GM15510 (cell line): ENCODE results near the gene LHB.

Experiments
- POLR2A ChIP-seq: IDR thresholded peaks from 3 replicates; pipeline ENCODE4 v1.6.1; 2011; ENCODE audit warnings: borderline replicate concordance; ENCODE audit not compliant: insufficient read length; ENCODE audit errors: extremely low read depth

The LHB gene

GRCh38 chr19:49004964-49005614 is 11.8 kb downstream of the LHB start:
- TF ChIP-seq POLR2A = no peak

- TF ChIP-seq POLR2A = no peak
Measured at GRCh38 chr19:49004133-49004532, 12.8 kb downstream of the LHB start.

- no peak for TF ChIP-seq POLR2A
Measured at GRCh38 chr19:48999481-49000325, 17.2 kb downstream of the LHB start.

- TF ChIP-seq POLR2A = no peak
Measured at GRCh38 chr19:48997972-48998371, 18.9 kb downstream of the LHB start.

GRCh38 chr19:48994035-48994386 is 22.9 kb downstream of the LHB start:
- TF ChIP-seq POLR2A = no peak

- peak; percentile 87 for TF ChIP-seq POLR2A
Measured at GRCh38 chr19:48993175-48994034, 23.5 kb downstream of the LHB start, which contains the start of the genes GYS1 and RUVBL2. TSS of gene GYS1 (minus strand) at chr19:48993309. CDS start at chr19:48993112, 197 bp downstream. TSS of gene RUVBL2 (plus strand) at chr19:48993887. CDS start at chr19:48993912, 25 bp downstream.

- no peak for TF ChIP-seq POLR2A
Measured at GRCh38 chr19:48992581-48993174, 24.2 kb downstream of the LHB start.

GRCh38 chr19:48991873-48992580 is 24.9 kb downstream of the LHB start:
- TF ChIP-seq POLR2A = no peak

GRCh38 chr19:48991011-48991609 is 25.8 kb downstream of the LHB start:
- TF ChIP-seq POLR2A = no peak

- no peak for TF ChIP-seq POLR2A
Measured at GRCh38 chr19:48990400-48990799, 26.5 kb downstream of the LHB start.

- TF ChIP-seq POLR2A = no peak
Measured at GRCh38 chr19:48989701-48990291, 27.1 kb downstream of the LHB start.

- TF ChIP-seq POLR2A = no peak
Measured at GRCh38 chr19:48988860-48989259, 28.0 kb downstream of the LHB start.

- no peak for TF ChIP-seq POLR2A
Measured at GRCh38 chr19:48988286-48988685, 28.6 kb downstream of the LHB start.
